Mucosa of stomach (tissue), 1 donor: ENCODE data around the gene CHODL.

Source experiments
- H3K27me3 ChIP-seq: one replicate; pipeline ENCODE4 v1.7.0; 2013; ENCODE audit warnings: mild to moderate bottlenecking, low read length; ENCODE audit not compliant: control insufficient read depth, insufficient read depth
- H3K36me3 ChIP-seq: one replicate; pipeline ENCODE4 v1.7.0; 2013; ENCODE audit warnings: low read length; ENCODE audit not compliant: control insufficient read depth, insufficient read depth
- H3K4me1 ChIP-seq: one replicate; pipeline ENCODE4 v1.7.0; 2013; ENCODE audit warnings: mild to moderate bottlenecking, low read length; ENCODE audit not compliant: control insufficient read depth, insufficient read depth
- H3K4me3 ChIP-seq: one replicate; pipeline ENCODE4 v1.7.0; 2013; ENCODE audit warnings: low read length
- H3K9ac ChIP-seq: one replicate; pipeline ENCODE4 v1.7.0; 2013; ENCODE audit warnings: mild to moderate bottlenecking, low read length, moderate library complexity
- H3K9me3 ChIP-seq: one replicate; pipeline ENCODE4 v1.7.0; 2013; ENCODE audit warnings: mild to moderate bottlenecking, low read length, moderate library complexity; ENCODE audit not compliant: control insufficient read depth
- donor health status: Pancreatic carcinoma.

CHODL gene

DNA sequence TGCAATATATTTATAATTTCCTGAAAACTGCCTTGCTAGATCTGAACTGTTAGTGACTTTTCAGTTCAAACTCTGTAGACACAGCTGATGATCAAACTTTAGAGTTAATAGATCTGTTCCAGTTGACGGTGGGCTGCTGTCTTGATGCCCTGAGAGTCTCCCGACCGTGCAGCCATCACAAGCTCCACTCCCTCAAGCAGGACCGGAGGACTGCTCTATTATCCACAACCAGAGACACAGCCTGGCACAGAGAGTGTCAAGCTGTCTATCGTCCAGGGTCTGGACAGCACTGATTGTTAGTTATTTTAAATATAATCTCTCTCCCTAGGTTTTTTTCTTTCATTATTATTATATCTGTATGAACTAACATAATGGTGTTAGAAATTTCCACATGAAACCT lies 8.0 kb downstream of the CHODL start:
- no peaks in the 10 kb centered on the region for H3K4me1 ChIP-seq
- no peak overlapping the region for H3K9ac ChIP-seq
- no peak overlapping the region for H3K4me3 ChIP-seq
- no peaks in the 10 kb centered on the region for H3K36me3 ChIP-seq
- H3K27me3 ChIP-seq = no peaks in the 10 kb centered on the region
- no peaks in the 10 kb centered on the region for H3K9me3 ChIP-seq

- no peaks in the 10 kb centered on the region for H3K4me1 ChIP-seq
- no peaks in the 10 kb centered on the region for H3K9me3 ChIP-seq
- H3K36me3 ChIP-seq = no peaks in the 10 kb centered on the region
- no peaks in the 10 kb centered on the region for H3K27me3 ChIP-seq
- no peak overlapping the region for H3K9ac ChIP-seq
- no peak overlapping the region for H3K4me3 ChIP-seq
Observed at GRCh38 chr21:18253221-18253620, 8.6 kb downstream of the CHODL start.

DNA sequence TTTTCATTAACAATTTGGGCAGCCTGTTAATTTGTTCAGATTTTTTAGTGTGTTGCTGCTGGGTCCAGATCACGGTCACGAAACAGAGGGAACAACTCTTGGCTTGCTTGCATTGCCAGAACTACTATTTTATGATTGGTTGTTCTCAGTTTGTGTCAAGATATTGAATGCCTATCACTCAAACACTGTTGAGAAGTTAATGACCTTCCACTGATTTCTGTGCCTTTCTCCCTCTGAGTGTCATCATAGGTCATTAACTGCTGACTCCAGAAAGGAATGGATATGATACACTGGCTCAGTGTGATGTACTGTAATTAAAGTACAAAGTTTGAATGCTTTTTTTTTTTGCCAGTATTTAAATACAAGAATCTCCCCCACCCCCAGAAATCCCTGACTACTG lies 9.2 kb downstream of the CHODL start:
- Histone ChIP-seq H3K27me3 (no peaks in the 10 kb centered on the region), H3K4me3 (no peak overlapping the region), H3K4me1 (no peaks in the 10 kb centered on the region), H3K9ac (no peak overlapping the region), H3K9me3 (no peaks in the 10 kb centered on the region), H3K36me3 (no peaks in the 10 kb centered on the region)

DNA sequence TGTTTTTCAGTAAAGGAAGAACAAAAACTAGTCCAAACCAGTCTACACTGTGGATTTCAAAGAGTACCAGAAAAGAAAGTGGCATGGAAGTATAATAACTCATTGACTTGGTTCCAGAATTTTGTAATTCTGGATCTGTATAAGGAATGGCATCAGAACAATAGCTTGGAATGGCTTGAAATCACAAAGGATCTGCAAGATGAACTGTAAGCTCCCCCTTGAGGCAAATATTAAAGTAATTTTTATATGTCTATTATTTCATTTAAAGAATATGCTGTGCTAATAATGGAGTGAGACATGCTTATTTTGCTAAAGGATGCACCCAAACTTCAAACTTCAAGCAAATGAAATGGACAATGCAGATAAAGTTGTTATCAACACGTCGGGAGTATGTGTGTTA lies 21.3 kb downstream of the CHODL start:
- no peak overlapping the region for H3K4me3 ChIP-seq
- H3K9ac ChIP-seq = no peak overlapping the region
- H3K36me3 ChIP-seq = no peaks in the 10 kb centered on the region
- no peaks in the 10 kb centered on the region for H3K4me1 ChIP-seq
- no peaks in the 10 kb centered on the region for H3K27me3 ChIP-seq
- no peaks in the 10 kb centered on the region for H3K9me3 ChIP-seq

- no peaks in the 10 kb centered on the region for H3K9me3 ChIP-seq
- no peak overlapping the region for H3K9ac ChIP-seq
- H3K4me1 ChIP-seq = no peaks in the 10 kb centered on the region
- H3K4me3 ChIP-seq = no peak overlapping the region
- no peaks in the 10 kb centered on the region for H3K27me3 ChIP-seq
- no peaks in the 10 kb centered on the region for H3K36me3 ChIP-seq
Observed at GRCh38 chr21:18267496-18267895, 22.9 kb downstream of the CHODL start.

GRCh38 chr21:18268906-18269305 lies 24.3 kb downstream of the CHODL start:
- H3K4me1 ChIP-seq = no peaks in the 10 kb centered on the region
- H3K4me3 ChIP-seq = no peak overlapping the region
- no peak overlapping the region for H3K9ac ChIP-seq
- no peaks in the 10 kb centered on the region for H3K9me3 ChIP-seq
- no peaks in the 10 kb centered on the region for H3K27me3 ChIP-seq
- H3K36me3 ChIP-seq = no peaks in the 10 kb centered on the region

GRCh38 chr21:18269856-18270255 lies 25.2 kb downstream of the CHODL start:
- Histone ChIP-seq H3K9ac (no peak overlapping the region), H3K36me3 (no peaks in the 10 kb centered on the region), H3K4me3 (no peak overlapping the region), H3K27me3 (no peaks in the 10 kb centered on the region), H3K9me3 (no peaks in the 10 kb centered on the region), H3K4me1 (no peaks in the 10 kb centered on the region)

- H3K4me3 ChIP-seq = no peak overlapping the region
- no peaks in the 10 kb centered on the region for H3K9me3 ChIP-seq
- no peak overlapping the region for H3K9ac ChIP-seq
- H3K36me3 ChIP-seq = no peaks in the 10 kb centered on the region
- no peaks in the 10 kb centered on the region for H3K4me1 ChIP-seq
- H3K27me3 ChIP-seq = no peaks in the 10 kb centered on the region
Observed at GRCh38 chr21:18273400-18273799, 28.8 kb downstream of the CHODL start.

GRCh38 chr21:18274370-18274769 lies 29.7 kb downstream of the CHODL start:
- H3K9me3 ChIP-seq = no peaks in the 10 kb centered on the region
- H3K4me3 ChIP-seq = no peak overlapping the region
- no peaks in the 10 kb centered on the region for H3K27me3 ChIP-seq
- no peak overlapping the region for H3K9ac ChIP-seq
- H3K4me1 ChIP-seq = no peaks in the 10 kb centered on the region
- no peaks in the 10 kb centered on the region for H3K36me3 ChIP-seq

DNA sequence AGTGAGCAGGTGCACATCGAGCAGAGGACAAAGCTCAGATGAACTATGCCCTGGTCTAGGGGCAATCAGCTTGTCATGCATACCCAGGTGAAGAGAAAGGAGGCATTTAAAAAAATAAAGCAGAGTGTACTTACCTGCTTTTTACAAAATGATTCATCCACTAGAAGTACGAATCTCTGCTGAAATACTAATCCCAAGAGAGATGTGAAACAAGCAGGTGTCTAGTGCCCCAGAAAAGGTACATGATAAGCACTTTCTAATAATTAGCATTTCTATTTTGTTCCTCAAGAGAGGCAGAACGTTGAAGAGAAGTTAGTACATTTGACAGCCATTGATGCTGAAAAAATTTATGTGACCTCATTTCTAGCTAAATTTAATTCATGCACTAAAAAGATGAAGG lies 31.1 kb downstream of the CHODL start:
- Histone ChIP-seq H3K27me3 (no peaks in the 10 kb centered on the region), H3K4me3 (no peak overlapping the region), H3K4me1 (no peaks in the 10 kb centered on the region), H3K36me3 (no peaks in the 10 kb centered on the region), H3K9me3 (no peaks in the 10 kb centered on the region), H3K9ac (no peak overlapping the region)

DNA sequence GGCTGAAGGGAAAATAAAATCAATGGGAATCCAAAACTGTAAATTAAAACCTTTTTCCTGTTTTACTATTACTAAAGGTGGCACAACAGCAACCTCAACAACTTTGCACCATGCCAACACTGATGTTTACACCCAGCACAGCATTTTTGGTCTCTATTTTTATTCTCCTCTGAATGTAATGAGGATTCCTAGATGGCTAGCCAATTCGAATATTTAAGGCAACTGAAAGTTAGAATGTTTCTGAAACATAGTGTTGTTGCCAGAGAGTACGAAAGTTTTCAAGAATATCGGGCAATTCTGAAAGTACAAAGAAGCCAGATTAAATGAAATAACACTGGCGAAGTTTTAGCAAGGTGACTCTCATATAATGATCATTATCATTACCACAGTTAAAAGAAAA lies 40.7 kb downstream of the CHODL start:
- H3K36me3 ChIP-seq = no peaks in the 10 kb centered on the region
- no peaks in the 10 kb centered on the region for H3K4me1 ChIP-seq
- H3K27me3 ChIP-seq = no peaks in the 10 kb centered on the region
- no peaks in the 10 kb centered on the region for H3K9me3 ChIP-seq
- no peak overlapping the region for H3K9ac ChIP-seq
- no peak overlapping the region for H3K4me3 ChIP-seq

- H3K4me3 ChIP-seq = no peak overlapping the region
- H3K27me3 ChIP-seq = no peaks in the 10 kb centered on the region
- H3K36me3 ChIP-seq = no peaks in the 10 kb centered on the region
- H3K4me1 ChIP-seq = no peaks in the 10 kb centered on the region
- H3K9ac ChIP-seq = no peak overlapping the region
- no peaks in the 10 kb centered on the region for H3K9me3 ChIP-seq
Observed at GRCh38 chr21:18289876-18290275, 45.2 kb downstream of the CHODL start.

- no peak overlapping the region for H3K9ac ChIP-seq
Observed at GRCh38 chr21:18294100-18294499, 49.5 kb downstream of the CHODL start.

More at GRCh38 chr21:18294100-18294499, 49.5 kb downstream of the CHODL start:
- Histone ChIP-seq H3K27me3 (no peaks in the 10 kb centered on the region), H3K4me1 (no peaks in the 10 kb centered on the region), H3K4me3 (no peak overlapping the region), H3K9me3 (no peaks in the 10 kb centered on the region), H3K36me3 (no peaks in the 10 kb centered on the region)
